Cardiac atrium fibroblast (primary cell): ENCODE data around the gene STIM2. TPM values are rescaled to one million over a fixed set of nuclear protein-coding genes. Genes with fewer than 3 reads are reported as not detected.

Source experiments
- total RNA-seq: library from RNA; depleted of rRNA; stranded (reverse); fragments of >200 nt; gene quantifications from 2 replicates; pipeline ENCODE4 v1.2.3, GENCODE V29; 2015

Gene STIM2
- 7.5 and 7.8 TPM in 2 replicates for total RNA-seq

GRCh38 chr4:26860157-26860921 lies at the start of gene STIM2:
Gene STIM2 (plus strand): TSS chr4:26860841.

